ENCODE data around the gene ADAMTS17.

ADAMTS17 gene

GRCh38 chr15:100201376-100202280, 140.1 kb downstream of the ADAMTS17 start:
- no peak for DNase-seq (ENCODE audit: low read depth)

- no peak for DNase-seq (ENCODE audit: low read depth)
Observed at GRCh38 chr15:100200287-100200880, 141.4 kb downstream of the ADAMTS17 start.

- DNase-seq (ENCODE audit: low read depth) = no peak
Observed at GRCh38 chr15:100199711-100200286, 142.0 kb downstream of the ADAMTS17 start.

- no peak for DNase-seq (ENCODE audit: low read depth)
Observed at GRCh38 chr15:100198442-100198841, 143.3 kb downstream of the ADAMTS17 start.

- no peak for DNase-seq (ENCODE audit: low read depth)
Observed at GRCh38 chr15:100196326-100197058, 145.3 kb downstream of the ADAMTS17 start.

- no peak for DNase-seq (ENCODE audit: low read depth)
Observed at GRCh38 chr15:100194996-100195395, 146.8 kb downstream of the ADAMTS17 start.

- DNase-seq (ENCODE audit: low read depth) = no peak
Observed at GRCh38 chr15:100193277-100193860, 148.4 kb downstream of the ADAMTS17 start.

GRCh38 chr15:100192097-100193080, 149.4 kb downstream of the ADAMTS17 start:
- DNase-seq (ENCODE audit: low read depth) = no peak

- no peak for DNase-seq (ENCODE audit: low read depth)
Observed at GRCh38 chr15:100191161-100191560, 150.6 kb downstream of the ADAMTS17 start.

GRCh38 chr15:100190675-100191074, 151.1 kb downstream of the ADAMTS17 start:
- DNase-seq (ENCODE audit: low read depth) = no peak

GRCh38 chr15:100189849-100190248, 151.9 kb downstream of the ADAMTS17 start:
- no peak for DNase-seq (ENCODE audit: low read depth)

- no peak for DNase-seq (ENCODE audit: low read depth)
Observed at GRCh38 chr15:100189319-100189718, 152.5 kb downstream of the ADAMTS17 start.

GRCh38 chr15:100187677-100188076, 154.1 kb downstream of the ADAMTS17 start:
- DNase-seq (ENCODE audit: low read depth) = no peak

GRCh38 chr15:100186960-100187359, 154.8 kb downstream of the ADAMTS17 start:
- no peak for DNase-seq (ENCODE audit: low read depth)

- no peak for DNase-seq (ENCODE audit: low read depth)
Observed at GRCh38 chr15:100186366-100186765, 155.4 kb downstream of the ADAMTS17 start.

- DNase-seq (ENCODE audit: low read depth) = no peak
Observed at GRCh38 chr15:100183921-100184495, 157.8 kb downstream of the ADAMTS17 start.

- DNase-seq (ENCODE audit: low read depth) = no peak
Observed at GRCh38 chr15:100180921-100181320, 160.9 kb downstream of the ADAMTS17 start.

GRCh38 chr15:100175406-100176114, 166.2 kb downstream of the ADAMTS17 start:
- no peak for DNase-seq (ENCODE audit: low read depth)

GRCh38 chr15:100174904-100175275, 166.9 kb downstream of the ADAMTS17 start:
- DNase-seq (ENCODE audit: low read depth) = no peak

Data from GM04503 (cell line).